HG03135 (cell line): ENCODE results near the gene SDSL.

Source experiments
- ATAC-seq: cut with Tn5 transposase; IDR thresholded peaks from one replicate; pipeline ENCODE4 v1.9.1; 2021; ENCODE audit warnings: mild to moderate bottlenecking, moderate library complexity; ENCODE audit not compliant: unreplicated experiment

Gene SDSL

GRCh38 chr12:113445544-113446171 is 23.5 kb downstream of the SDSL start:
- no peak for ATAC-seq

GRCh38 chr12:113448873-113449272 is 26.7 kb downstream of the SDSL start:
- ATAC-seq = no peak

GRCh38 chr12:113449299-113449698 is 27.1 kb downstream of the SDSL start:
- no peak for ATAC-seq

GRCh38 chr12:113449839-113450238 is 27.7 kb downstream of the SDSL start:
- no peak for ATAC-seq

GRCh38 chr12:113452458-113452857 is 30.3 kb downstream of the SDSL start:
- ATAC-seq = no peak

GRCh38 chr12:113453330-113453729 is 31.1 kb downstream of the SDSL start:
- ATAC-seq = no peak

- no peak for ATAC-seq
Observed at GRCh38 chr12:113456199-113456598, 34.0 kb downstream of the SDSL start.

- ATAC-seq = no peak
Observed at GRCh38 chr12:113456761-113457160, 34.6 kb downstream of the SDSL start.

- no peak for ATAC-seq
Observed at GRCh38 chr12:113457185-113457584, 35.0 kb downstream of the SDSL start.

- no peak for ATAC-seq
Observed at GRCh38 chr12:113457710-113458109, 35.5 kb downstream of the SDSL start.

- no peak for ATAC-seq
Observed at GRCh38 chr12:113459981-113460380, 37.8 kb downstream of the SDSL start.

GRCh38 chr12:113461666-113462065 is 39.5 kb downstream of the SDSL start:
- ATAC-seq = no peak

GRCh38 chr12:113462117-113462774 is 40.1 kb downstream of the SDSL start:
- ATAC-seq = no peak

- no peak for ATAC-seq
Observed at GRCh38 chr12:113462998-113463745, 41.0 kb downstream of the SDSL start.

GRCh38 chr12:113463746-113464451 is 41.7 kb downstream of the SDSL start:
- ATAC-seq = no peak

- no peak for ATAC-seq
Observed at GRCh38 chr12:113464452-113464775, 42.2 kb downstream of the SDSL start.

- no peak for ATAC-seq
Observed at GRCh38 chr12:113464852-113465719, 42.9 kb downstream of the SDSL start.

GRCh38 chr12:113465808-113466453 is 43.8 kb downstream of the SDSL start:
- no peak for ATAC-seq

GRCh38 chr12:113466454-113467141 is 44.4 kb downstream of the SDSL start:
- no peak for ATAC-seq

GRCh38 chr12:113467142-113467501 is 44.9 kb downstream of the SDSL start:
- ATAC-seq = no peak
